SK-N-SH (cell line): ENCODE measurements around the gene RASGEF1C. TPM values are rescaled to one million over a fixed set of nuclear protein-coding genes. Genes with fewer than 3 reads are reported as not detected.

Experiments
- CTCF ChIA-PET: fragments of 300-600, 350-600 bp; formaldehyde crosslinking; extraction: SDS; loops from one replicate; lab custom pipeline; 2021; lab: Yijun Ruan, JAX
- POLR2A ChIA-PET: fragments of 350-600 bp; sonication (Branson Sonifier 250); formaldehyde crosslinking; extraction: SDS; loops from one replicate; lab custom pipeline; 2020; ENCODE audit warnings: antibody characterized with exemption, inconsistent platforms; lab: Yijun Ruan, JAX
- DNase-seq: peaks from one replicate; pipeline ENCODE4 v3.0.0; 2012
- H2AFZ ChIP-seq: fragments of 200-600 bp; sonication (generic); 2 replicates; pipeline ENCODE4 v1.8.1; 2016; ENCODE audit warnings: antibody characterized with exemption, mild to moderate bottlenecking, low read depth
- H3F3A ChIP-seq: fragments of 200-600 bp; sonication (generic); replicated peaks from 2 replicates; pipeline ENCODE3; 2016; ENCODE audit warnings: antibody characterized with exemption, mild to moderate bottlenecking; ENCODE audit not compliant: insufficient read depth
- H3K27ac ChIP-seq, 2 experiments: fragments of 200-500 bp in 1 of 2; fragments of 200-600 bp in 1 of 2; sonication (Bioruptor generic) in 1 of 2; sonication (generic), shearing (Covaris generic) in 1 of 2; 2 replicates each; pipeline versions ENCODE4 v1.5.1 to v1.6.1; 2014 to 2016; ENCODE audit warnings: low read depth in 2 of 2, inconsistent platforms in 1 of 2, low read length in 1 of 2, mild to moderate bottlenecking in 1 of 2, mixed read lengths in 1 of 2
- H3K27me3 ChIP-seq: fragments of 200-600 bp; sonication (generic), shearing (Covaris generic); 2 replicates; pipeline ENCODE4 v1.6.1; 2016; ENCODE audit warnings: mixed run types; ENCODE audit not compliant: insufficient read depth
- H3K36me3 ChIP-seq, 2 experiments: fragments of 200-500 bp in 1 of 2; fragments of 200-600 bp in 1 of 2; sonication (Bioruptor generic) in 1 of 2; sonication (generic) in 1 of 2; replicated peaks in 1 of 2; 2 replicates each; pipeline versions ENCODE3 to v1.5.1; 2014 to 2016; ENCODE audit warnings: low read length in 1 of 2, mild to moderate bottlenecking in 1 of 2; ENCODE audit not compliant: insufficient read depth in 2 of 2, control insufficient read depth in 1 of 2
- H3K4me1 ChIP-seq, 2 experiments: fragments of 200-500 bp in 1 of 2; fragments of 200-600 bp in 1 of 2; sonication (Bioruptor generic) in 1 of 2; sonication (generic), shearing (Covaris generic) in 1 of 2; 2 replicates each; pipeline versions ENCODE4 v1.5.1 to v1.6.1; 2014 to 2016; ENCODE audit warnings: low read depth in 1 of 2, low read length in 1 of 2, mixed run types in 1 of 2; ENCODE audit not compliant: insufficient read depth in 2 of 2, control insufficient read depth in 1 of 2
- H3K4me2 ChIP-seq: fragments of 200-600 bp; sonication (generic), shearing (Covaris generic); 2 replicates; pipeline ENCODE4 v1.6.1; 2017; ENCODE audit warnings: mixed run types
- H3K4me3 ChIP-seq, 2 experiments: fragments of 200-500 bp in 1 of 2; fragments of 200-600 bp in 1 of 2; sonication (Bioruptor generic) in 1 of 2; sonication (generic), shearing (Covaris generic) in 1 of 2; 2 replicates each; pipeline versions ENCODE4 v1.5.1 to v1.8.1; 2014 to 2016; ENCODE audit warnings: low read depth in 2 of 2, inconsistent platforms in 1 of 2, low read length in 1 of 2, mild to moderate bottlenecking in 1 of 2, mixed read lengths in 1 of 2, moderate library complexity in 1 of 2
- H3K79me2 ChIP-seq: fragments of 200-600 bp; sonication (generic); 2 replicates; pipeline ENCODE4 v1.8.1; 2017; ENCODE audit warnings: mild to moderate bottlenecking; ENCODE audit not compliant: insufficient read depth
- H3K9ac ChIP-seq: fragments of 200-600 bp; sonication (generic); 2 replicates; pipeline ENCODE4 v1.6.1; 2017; ENCODE audit warnings: mixed run types
- H3K9me2 ChIP-seq: fragments of 200-600 bp; sonication (generic); 2 replicates; pipeline ENCODE4 v1.6.1; 2017; ENCODE audit warnings: mixed run types
- H3K9me3 ChIP-seq: fragments of 200-600 bp; sonication (generic); 2 replicates; pipeline ENCODE4 v1.6.1; 2017; ENCODE audit warnings: mixed run types, mild to moderate bottlenecking, moderate library complexity
- H4K20me1 ChIP-seq: fragments of 200-600 bp; sonication (generic); 2 replicates; pipeline ENCODE4 v1.6.1; 2017; ENCODE audit warnings: mild to moderate bottlenecking, mixed run types; ENCODE audit not compliant: insufficient read depth
- ELF1 ChIP-seq: IDR thresholded peaks from 2 replicates; pipeline ENCODE4 v1.4.0; 2012
- FOXJ3 ChIP-seq: sonication (generic); formaldehyde crosslinking; IDR thresholded peaks from 2 replicates; pipeline ENCODE4 v1.5.1; 2020; ENCODE audit warnings: mild to moderate bottlenecking, missing genetic modification reagents
- FOXM1 ChIP-seq: IDR thresholded peaks from 2 replicates; pipeline ENCODE4 v1.4.0; 2012; ENCODE audit warnings: low read depth, mild to moderate bottlenecking
- GABPA ChIP-seq: IDR thresholded peaks from 2 replicates; pipeline ENCODE4 v1.4.0; 2012; ENCODE audit warnings: low read depth, mild to moderate bottlenecking
- GATA2 ChIP-seq: sonication (generic); formaldehyde crosslinking; IDR thresholded peaks from 2 replicates; pipeline ENCODE4 v1.5.0; 2020; ENCODE audit warnings: mild to moderate bottlenecking, missing genetic modification reagents
- JUND ChIP-seq: IDR thresholded peaks from 2 replicates; pipeline ENCODE4 v1.4.0; 2012
- RCOR1 ChIP-seq: fragments of 150-350 bp; IDR thresholded peaks from 2 replicates; pipeline ENCODE4 v1.6.1; 2017; ENCODE audit warnings: antibody characterized with exemption, low read length
- RFX5 ChIP-seq: IDR thresholded peaks from 2 replicates; pipeline ENCODE4 v1.6.1; 2012; ENCODE audit warnings: mild to moderate bottlenecking, improper control_type of control experiment, low read length
- SIN3A ChIP-seq: IDR thresholded peaks from 2 replicates; pipeline ENCODE4 v1.6.1; 2012; ENCODE audit warnings: low read depth, mild to moderate bottlenecking, low read length, moderate library complexity, borderline replicate concordance
- TCF12 ChIP-seq: IDR thresholded peaks from 2 replicates; pipeline ENCODE4 v1.4.0; 2012
- WGBS: methylation state at CpG from one replicate; pipeline ENCODE4 v1.1.6; 2017; ENCODE audit warnings: low lambda C conversion rate; 5-methylcytosine and 5-hydroxymethylcytosine counted together
- polyA plus RNA-seq, 3 experiments: library from polyadenylated mRNA; depleted of rRNA; stranded (reverse); fragments of >200 nt; gene quantifications; 2 replicates each; pipeline ENCODE4 v1.2.3, GENCODE V29; 2012
- TF ChIP-seq, protein P1 (sequence below): IDR thresholded peaks from 2 replicates; pipeline ENCODE4; 2012
- TF ChIP-seq, protein P2 (sequence below): fragments of 200-600 bp; sonication (generic); IDR thresholded peaks from 2 replicates; pipeline ENCODE4 v1.6.1; 2017; ENCODE audit warnings: antibody characterized with exemption, mild to moderate bottlenecking, moderate library complexity
- TF ChIP-seq, protein P3 (sequence below): fragments of 150-350 bp; IDR thresholded peaks from 2 replicates; pipeline ENCODE4 v1.6.1; 2016; ENCODE audit warnings: mild to moderate bottlenecking, low read depth, low read length

The RASGEF1C gene
- polyA plus RNA-seq, 1 of the 3 experiments (the other 2 are of a cell fraction) = not detected

DNA sequence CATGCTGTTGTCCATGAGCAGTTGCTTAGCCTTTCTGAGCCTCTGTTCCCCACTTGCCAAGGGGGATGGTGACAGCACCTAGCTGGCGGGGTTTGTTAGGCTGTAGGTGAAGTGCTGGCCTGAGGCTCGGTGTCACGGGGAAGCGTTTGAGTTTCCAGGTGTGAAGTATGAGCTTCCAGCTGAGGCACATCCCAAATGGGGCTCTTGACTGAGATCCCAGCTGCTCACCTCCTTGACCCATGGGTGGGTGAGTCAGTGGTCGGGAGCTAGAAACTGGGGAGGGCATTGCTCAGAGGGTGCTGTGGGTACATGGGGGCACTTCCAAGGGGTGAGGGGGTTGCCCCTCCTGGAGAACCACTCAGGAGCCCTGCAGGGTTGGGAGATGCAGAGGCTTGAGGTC, 111.1 kb downstream of the RASGEF1C start:
- Histone ChIP-seq H2AFZ (no peak overlapping the region), H3K27ac (no peak overlapping the region), H4K20me1 (no peaks in the 10 kb centered on the region), H3K4me1 (no peaks in the 10 kb centered on the region; a peak in 1 of 4 replicates), H3K9me3 (no peaks in the 10 kb centered on the region), H3K4me2 (no peak overlapping the region), H3K9ac (no peak overlapping the region), H3K79me2 (no peaks in the 10 kb centered on the region), H3F3A (no peaks in the 10 kb centered on the region), H3K4me3 (no peak overlapping the region), H3K9me2 (no peaks in the 10 kb centered on the region), H3K27me3 (no peaks in the 10 kb centered on the region), H3K36me3 (no peaks in the 10 kb centered on the region)
- ChIA-PET CTCF (no interaction called here), POLR2A (no interaction called here)
- 80% methylated on average over 2 of the region's 5 CpGs for WGBS
- no peak for DNase-seq
- TF ChIP-seq FOXM1 (no peak), SIN3A (no peak), JUND (no peak), GATA2 (CRISPR knock-in tag) (no peak), RFX5 (no peak)
- TF ChIP-seq, protein P1, sequence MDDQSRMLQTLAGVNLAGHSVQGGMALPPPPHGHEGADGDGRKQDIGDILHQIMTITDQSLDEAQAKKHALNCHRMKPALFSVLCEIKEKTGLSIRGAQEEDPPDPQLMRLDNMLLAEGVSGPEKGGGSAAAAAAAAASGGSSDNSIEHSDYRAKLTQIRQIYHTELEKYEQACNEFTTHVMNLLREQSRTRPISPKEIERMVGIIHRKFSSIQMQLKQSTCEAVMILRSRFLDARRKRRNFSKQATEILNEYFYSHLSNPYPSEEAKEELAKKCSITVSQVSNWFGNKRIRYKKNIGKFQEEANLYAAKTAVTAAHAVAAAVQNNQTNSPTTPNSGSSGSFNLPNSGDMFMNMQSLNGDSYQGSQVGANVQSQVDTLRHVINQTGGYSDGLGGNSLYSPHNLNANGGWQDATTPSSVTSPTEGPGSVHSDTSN = no peak

DNA sequence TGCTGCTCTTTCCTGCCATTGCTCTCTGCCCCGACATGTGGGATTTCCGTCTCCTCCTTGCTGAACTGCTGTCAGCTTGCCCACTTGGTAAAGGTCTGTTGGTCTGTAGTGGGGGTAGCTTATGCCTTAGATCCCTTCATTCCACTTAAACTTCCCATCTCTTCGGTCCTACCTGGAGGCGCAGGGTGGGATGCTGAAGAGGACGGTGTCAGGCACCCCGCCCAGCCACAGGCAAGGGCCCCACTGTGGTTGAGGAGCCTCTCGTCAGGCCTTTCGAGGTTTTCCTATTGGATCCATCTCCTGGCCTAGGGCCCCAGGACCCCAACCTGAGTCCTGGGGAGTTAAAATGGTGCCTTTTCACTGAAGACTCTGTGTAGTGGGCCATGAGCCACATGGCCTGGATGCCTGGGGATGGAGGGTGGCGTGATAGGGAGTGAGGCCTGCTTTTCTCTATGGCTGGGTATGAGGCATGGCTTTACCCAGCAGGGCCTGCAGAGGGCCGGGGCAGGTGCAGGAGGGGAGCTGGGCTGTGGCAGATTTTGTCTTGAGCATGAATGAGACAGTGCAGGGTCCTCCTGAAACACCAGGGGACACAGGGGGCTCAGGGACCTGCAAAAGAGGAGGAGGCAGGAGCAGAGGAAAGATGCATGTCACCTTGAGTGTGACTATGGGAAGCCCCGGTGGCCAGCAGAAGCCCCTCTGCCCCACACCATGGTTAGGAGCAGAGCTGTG, 111.7 kb downstream of the RASGEF1C start:
- ChIA-PET POLR2A (no interaction called here), CTCF (no interaction called here)
- 68% methylated on average over 10 of the region's 11 CpGs for WGBS
- Histone ChIP-seq H3K27me3 (no peaks in the 10 kb centered on the region), H3K9ac (no peak overlapping the region), H3K79me2 (no peaks in the 10 kb centered on the region), H3K4me2 (no peak overlapping the region), H3K9me3 (no peaks in the 10 kb centered on the region), H3K36me3 (no peaks in the 10 kb centered on the region), H4K20me1 (no peaks in the 10 kb centered on the region), H3K9me2 (no peaks in the 10 kb centered on the region), H2AFZ (no peak overlapping the region), H3K27ac (no peak overlapping the region), H3F3A (no peaks in the 10 kb centered on the region), H3K4me3 (no peak overlapping the region), H3K4me1 (no peaks in the 10 kb centered on the region; a peak in 1 of 4 replicates)
- TF ChIP-seq TCF12 = no peak
- DNase-seq = no peak

DNA sequence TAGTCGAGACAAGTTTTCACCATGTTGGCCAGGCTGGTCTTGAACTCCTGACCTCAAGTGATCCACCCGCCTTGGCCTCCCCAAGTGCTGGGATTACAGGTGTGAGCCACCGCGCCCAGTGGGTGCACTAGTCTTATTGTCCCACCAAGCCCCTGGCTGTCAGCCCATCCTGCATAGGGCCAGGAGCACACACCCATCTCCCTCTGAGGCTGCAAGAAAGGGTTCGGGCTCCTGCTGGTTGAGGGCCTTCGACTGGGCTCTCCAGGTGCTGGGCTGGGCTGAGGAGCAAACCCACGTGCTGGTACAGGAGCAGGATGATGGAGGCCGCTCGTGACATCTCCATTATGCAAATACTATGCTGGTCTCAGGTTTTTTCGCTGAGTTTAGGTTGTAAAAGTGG, 112.4 kb downstream of the RASGEF1C start:
- no peak for DNase-seq

More for the DNA sequence above, 112.4 kb downstream of the RASGEF1C start:
- Histone ChIP-seq H3K27ac (no peak overlapping the region), H3K27me3 (no peaks in the 10 kb centered on the region), H3K9me3 (no peaks in the 10 kb centered on the region), H3K4me2 (no peak overlapping the region), H3K4me3 (no peak overlapping the region)
- CTCF ChIA-PET = no interaction called here
- TF ChIP-seq, protein P2, sequence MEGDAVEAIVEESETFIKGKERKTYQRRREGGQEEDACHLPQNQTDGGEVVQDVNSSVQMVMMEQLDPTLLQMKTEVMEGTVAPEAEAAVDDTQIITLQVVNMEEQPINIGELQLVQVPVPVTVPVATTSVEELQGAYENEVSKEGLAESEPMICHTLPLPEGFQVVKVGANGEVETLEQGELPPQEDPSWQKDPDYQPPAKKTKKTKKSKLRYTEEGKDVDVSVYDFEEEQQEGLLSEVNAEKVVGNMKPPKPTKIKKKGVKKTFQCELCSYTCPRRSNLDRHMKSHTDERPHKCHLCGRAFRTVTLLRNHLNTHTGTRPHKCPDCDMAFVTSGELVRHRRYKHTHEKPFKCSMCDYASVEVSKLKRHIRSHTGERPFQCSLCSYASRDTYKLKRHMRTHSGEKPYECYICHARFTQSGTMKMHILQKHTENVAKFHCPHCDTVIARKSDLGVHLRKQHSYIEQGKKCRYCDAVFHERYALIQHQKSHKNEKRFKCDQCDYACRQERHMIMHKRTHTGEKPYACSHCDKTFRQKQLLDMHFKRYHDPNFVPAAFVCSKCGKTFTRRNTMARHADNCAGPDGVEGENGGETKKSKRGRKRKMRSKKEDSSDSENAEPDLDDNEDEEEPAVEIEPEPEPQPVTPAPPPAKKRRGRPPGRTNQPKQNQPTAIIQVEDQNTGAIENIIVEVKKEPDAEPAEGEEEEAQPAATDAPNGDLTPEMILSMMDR = no peak
- TF ChIP-seq TCF12 (no peak), JUND (no peak), RCOR1 (no peak), FOXJ3 (no peak), GABPA (no peak), ELF1 (no peak)
- TF ChIP-seq, protein P3, sequence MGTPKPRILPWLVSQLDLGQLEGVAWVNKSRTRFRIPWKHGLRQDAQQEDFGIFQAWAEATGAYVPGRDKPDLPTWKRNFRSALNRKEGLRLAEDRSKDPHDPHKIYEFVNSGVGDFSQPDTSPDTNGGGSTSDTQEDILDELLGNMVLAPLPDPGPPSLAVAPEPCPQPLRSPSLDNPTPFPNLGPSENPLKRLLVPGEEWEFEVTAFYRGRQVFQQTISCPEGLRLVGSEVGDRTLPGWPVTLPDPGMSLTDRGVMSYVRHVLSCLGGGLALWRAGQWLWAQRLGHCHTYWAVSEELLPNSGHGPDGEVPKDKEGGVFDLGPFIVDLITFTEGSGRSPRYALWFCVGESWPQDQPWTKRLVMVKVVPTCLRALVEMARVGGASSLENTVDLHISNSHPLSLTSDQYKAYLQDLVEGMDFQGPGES = no peak
- TF ChIP-seq, all 33 proteins: peak for 0
- no peak overlapping the region for H2AFZ ChIP-seq
- H3K9ac ChIP-seq = no peak overlapping the region
- H4K20me1 ChIP-seq = no peaks in the 10 kb centered on the region
- H3K4me1 ChIP-seq = no peaks in the 10 kb centered on the region; a peak in 1 of 4 replicates
- H3K9me2 ChIP-seq = no peaks in the 10 kb centered on the region
- no peaks in the 10 kb centered on the region for H3F3A ChIP-seq
- WGBS = 60% methylated on average over 9 of the region's 10 CpGs
- POLR2A ChIA-PET = no interaction called here
- no peaks in the 10 kb centered on the region for H3K36me3 ChIP-seq
- no peaks in the 10 kb centered on the region for H3K79me2 ChIP-seq
